Stimulated activated naive CD8-positive, alpha-beta T cell treated with anti-CD3 and anti-CD28 coated beads, Interleukin-15, Interleukin-2, amounts not matched to agents 100 ng/mL and 50 ng/mL, for 24 hours (primary cell): ENCODE data around the gene TSHB.

Experiments used
- H3K27ac Mint-ChIP-seq: one replicate; pipeline ENCODE4 v1.8.0; 2021; ENCODE audit warnings: mild to moderate bottlenecking, mixed read lengths
- H3K27me3 Mint-ChIP-seq: one replicate; pipeline ENCODE4 v1.8.0; 2021; ENCODE audit warnings: mixed read lengths
- H3K36me3 Mint-ChIP-seq: one replicate; pipeline ENCODE4 v1.8.0; 2021; ENCODE audit warnings: low read depth, mixed read lengths
- H3K4me1 Mint-ChIP-seq: one replicate; pipeline ENCODE4 v1.8.0; 2021; ENCODE audit warnings: low read depth, mixed read lengths
- H3K4me3 Mint-ChIP-seq: one replicate; pipeline ENCODE4 v1.8.0; 2021; ENCODE audit warnings: mild to moderate bottlenecking, mixed read lengths
- H3K9me3 Mint-ChIP-seq: one replicate; pipeline ENCODE4 v1.8.0; 2021; ENCODE audit warnings: mixed read lengths

The TSHB gene

GRCh38 chr1:115040501-115040900 is 10.9 kb downstream of the TSHB start:
- Mint-ChIP-seq H3K36me3 (no peaks in the 10 kb centered on the region), H3K9me3 (peaks cover 6% of the 10 kb centered on the region), H3K27ac (no peak overlapping the region), H3K27me3 (no peaks in the 10 kb centered on the region), H3K4me3 (no peak overlapping the region), H3K4me1 (no peaks in the 10 kb centered on the region)

GRCh38 chr1:115041654-115042053 is 12.0 kb downstream of the TSHB start:
- Mint-ChIP-seq H3K4me3 (no peak overlapping the region), H3K27me3 (no peaks in the 10 kb centered on the region), H3K9me3 (peaks cover 6% of the 10 kb centered on the region), H3K4me1 (no peaks in the 10 kb centered on the region), H3K36me3 (no peaks in the 10 kb centered on the region), H3K27ac (no peak overlapping the region)

GRCh38 chr1:115046751-115047150 is 17.1 kb downstream of the TSHB start:
- Mint-ChIP-seq H3K4me3 (no peak overlapping the region), H3K36me3 (no peaks in the 10 kb centered on the region), H3K4me1 (peaks cover 4% of the 10 kb centered on the region), H3K9me3 (peaks cover 6% of the 10 kb centered on the region), H3K27me3 (no peaks in the 10 kb centered on the region), H3K27ac (no peak overlapping the region)

GRCh38 chr1:115051850-115052249 is 22.2 kb downstream of the TSHB start:
- H3K27me3 Mint-ChIP-seq = no peaks in the 10 kb centered on the region
- H3K4me1 Mint-ChIP-seq = peaks cover 4% of the 10 kb centered on the region
- no peak overlapping the region for H3K27ac Mint-ChIP-seq
- no peaks in the 10 kb centered on the region for H3K9me3 Mint-ChIP-seq
- H3K36me3 Mint-ChIP-seq = no peaks in the 10 kb centered on the region
- H3K4me3 Mint-ChIP-seq = no peak overlapping the region

- H3K27me3 Mint-ChIP-seq = no peaks in the 10 kb centered on the region
- H3K27ac Mint-ChIP-seq = no peak overlapping the region
- peaks cover 4% of the 10 kb centered on the region for H3K4me1 Mint-ChIP-seq
- no peaks in the 10 kb centered on the region for H3K9me3 Mint-ChIP-seq
- no peak overlapping the region for H3K4me3 Mint-ChIP-seq
- no peaks in the 10 kb centered on the region for H3K36me3 Mint-ChIP-seq
These were observed 22.9 kb downstream of the TSHB start for GRCh38 chr1:115052454-115053083.

- H3K27ac Mint-ChIP-seq = no peak overlapping the region
- peaks cover 8% of the 10 kb centered on the region for H3K4me1 Mint-ChIP-seq
- no peaks in the 10 kb centered on the region for H3K9me3 Mint-ChIP-seq
- no peaks in the 10 kb centered on the region for H3K36me3 Mint-ChIP-seq
- no peaks in the 10 kb centered on the region for H3K27me3 Mint-ChIP-seq
- H3K4me3 Mint-ChIP-seq = no peak overlapping the region
These were observed 26.8 kb downstream of the TSHB start for GRCh38 chr1:115056395-115056798.

GRCh38 chr1:115057661-115058254 is 28.1 kb downstream of the TSHB start:
- H3K4me1 Mint-ChIP-seq = peaks cover 22% of the 10 kb centered on the region
- no peak overlapping the region for H3K4me3 Mint-ChIP-seq
- no peak overlapping the region for H3K27ac Mint-ChIP-seq
- H3K36me3 Mint-ChIP-seq = no peaks in the 10 kb centered on the region
- no peaks in the 10 kb centered on the region for H3K9me3 Mint-ChIP-seq
- no peaks in the 10 kb centered on the region for H3K27me3 Mint-ChIP-seq

GRCh38 chr1:115059316-115059715 is 29.7 kb downstream of the TSHB start:
- Mint-ChIP-seq H3K4me1 (peaks cover 37% of the 10 kb centered on the region), H3K36me3 (no peaks in the 10 kb centered on the region), H3K4me3 (no peak overlapping the region), H3K9me3 (no peaks in the 10 kb centered on the region), H3K27ac (no peak overlapping the region), H3K27me3 (no peaks in the 10 kb centered on the region)

- Mint-ChIP-seq H3K27me3 (no peaks in the 10 kb centered on the region), H3K4me3 (no peak overlapping the region), H3K9me3 (no peaks in the 10 kb centered on the region), H3K27ac (no peak overlapping the region), H3K36me3 (no peaks in the 10 kb centered on the region), H3K4me1 (peaks cover 40% of the 10 kb centered on the region)
These were observed 30.9 kb downstream of the TSHB start for GRCh38 chr1:115060501-115060900.

- peaks cover 40% of the 10 kb centered on the region for H3K4me1 Mint-ChIP-seq
- H3K9me3 Mint-ChIP-seq = no peaks in the 10 kb centered on the region
- peak overlapping the region; percentile 92 for H3K27ac Mint-ChIP-seq
- H3K36me3 Mint-ChIP-seq = no peaks in the 10 kb centered on the region
- no peaks in the 10 kb centered on the region for H3K27me3 Mint-ChIP-seq
- peak overlapping the region; percentile 61 for H3K4me3 Mint-ChIP-seq
These were observed 32.9 kb downstream of the TSHB start for GRCh38 chr1:115062542-115063004.

GRCh38 chr1:115063228-115063901 is 33.7 kb downstream of the TSHB start:
- H3K4me3 Mint-ChIP-seq = peak overlapping the region; percentile 61
- peaks cover 40% of the 10 kb centered on the region for H3K4me1 Mint-ChIP-seq
- no peaks in the 10 kb centered on the region for H3K9me3 Mint-ChIP-seq
- no peaks in the 10 kb centered on the region for H3K27me3 Mint-ChIP-seq
- H3K36me3 Mint-ChIP-seq = no peaks in the 10 kb centered on the region
- peak overlapping the region; percentile 92 for H3K27ac Mint-ChIP-seq

- H3K9me3 Mint-ChIP-seq = no peaks in the 10 kb centered on the region
- H3K4me1 Mint-ChIP-seq = peaks cover 46% of the 10 kb centered on the region
- no peaks in the 10 kb centered on the region for H3K36me3 Mint-ChIP-seq
- H3K4me3 Mint-ChIP-seq = no peak overlapping the region
- no peak overlapping the region for H3K27ac Mint-ChIP-seq
- H3K27me3 Mint-ChIP-seq = no peaks in the 10 kb centered on the region
These were observed 34.8 kb downstream of the TSHB start for GRCh38 chr1:115064461-115064860.

- Mint-ChIP-seq H3K4me1 (peaks cover 52% of the 10 kb centered on the region), H3K9me3 (no peaks in the 10 kb centered on the region), H3K27ac (no peak overlapping the region), H3K4me3 (no peak overlapping the region), H3K27me3 (no peaks in the 10 kb centered on the region), H3K36me3 (no peaks in the 10 kb centered on the region)
These were observed 35.4 kb downstream of the TSHB start for GRCh38 chr1:115065021-115065420.

- Mint-ChIP-seq H3K4me1 (peaks cover 58% of the 10 kb centered on the region), H3K27ac (no peak overlapping the region), H3K36me3 (no peaks in the 10 kb centered on the region), H3K9me3 (no peaks in the 10 kb centered on the region), H3K4me3 (no peak overlapping the region), H3K27me3 (no peaks in the 10 kb centered on the region)
These were observed 37.7 kb downstream of the TSHB start for GRCh38 chr1:115067161-115067859.
